GM12878 (cell line): Measurements from ENCODE around the gene ATXN1. TPM values are rescaled to one million over a fixed set of nuclear protein-coding genes. Genes with fewer than 3 reads are reported as not detected.

Experiments
- CBX3 ChIP-seq: fragments of 200-600 bp; sonication (generic); IDR thresholded peaks from 2 replicates; pipeline ENCODE4 v1.6.1; 2016; ENCODE audit warnings: low read depth, borderline replicate concordance
- CHD2 ChIP-seq: IDR thresholded peaks from 2 replicates; pipeline ENCODE4 v1.6.1; 2011; ENCODE audit warnings: low read depth, low read length, improper control_type of control experiment, borderline replicate concordance
- EGR1 ChIP-seq, 2 experiments: IDR thresholded peaks; 1 replicate in 1 of 2; 2 replicates in 1 of 2; pipeline ENCODE4 v1.6.1; 2011 to 2012; ENCODE audit warnings: low read depth in 2 of 2, low read length in 2 of 2, borderline replicate concordance in 1 of 2, mild to moderate bottlenecking in 1 of 2, moderate library complexity in 1 of 2
- FOXM1 ChIP-seq: IDR thresholded peaks from 2 replicates; pipeline ENCODE4 v1.6.1; 2012; ENCODE audit warnings: low read depth, mild to moderate bottlenecking, inconsistent platforms, low read length, moderate library complexity
- IKZF1 ChIP-seq: fragments of 450-650 bp; conservative IDR thresholded peaks from 2 replicates; pipeline ENCODE4 v1.6.1; 2017; ENCODE audit warnings: antibody characterized with exemption, mild to moderate bottlenecking
- KDM1A ChIP-seq: fragments of 200-600 bp; sonication (generic); IDR thresholded peaks from 2 replicates; pipeline ENCODE4 v1.6.1; 2016; ENCODE audit warnings: borderline replicate concordance
- NFXL1 ChIP-seq: fragments of 450-650 bp; IDR thresholded peaks from 2 replicates; pipeline ENCODE4 v1.6.1; 2017; ENCODE audit warnings: antibody characterized with exemption, mild to moderate bottlenecking, borderline replicate concordance
- NFYB ChIP-seq: IDR thresholded peaks from 2 replicates; pipeline ENCODE4 v1.6.1; 2011; ENCODE audit warnings: low read depth, mild to moderate bottlenecking, low read length, improper control_type of control experiment, moderate library complexity; ENCODE audit not compliant: insufficient read depth
- NR2C1 ChIP-seq: fragments of 450-650 bp; IDR thresholded peaks from 2 replicates; pipeline ENCODE4 v1.6.1; 2017; ENCODE audit warnings: antibody characterized with exemption, mild to moderate bottlenecking, moderate library complexity
- PML ChIP-seq: IDR thresholded peaks from 2 replicates; pipeline ENCODE4 v1.6.1; 2012; ENCODE audit warnings: low read length, inconsistent platforms
- POLR2A ChIP-seq: IDR thresholded peaks from 2 replicates; pipeline ENCODE4 v1.6.1; 2011; ENCODE audit warnings: low read depth, mild to moderate bottlenecking, low read length
- POU2F2 ChIP-seq: IDR thresholded peaks from 3 replicates; pipeline ENCODE4 v1.6.1; 2011; ENCODE audit warnings: low read depth, mild to moderate bottlenecking, low read length, borderline replicate concordance
- TAF1 ChIP-seq: IDR thresholded peaks from 2 replicates; pipeline ENCODE4 v1.6.1; 2011; ENCODE audit warnings: mild to moderate bottlenecking, low read depth, low read length, borderline replicate concordance
- WRNIP1 ChIP-seq: IDR thresholded peaks from 2 replicates; pipeline ENCODE4 v1.6.1; 2011; ENCODE audit warnings: low read depth, low read length, improper control_type of control experiment, borderline replicate concordance
- ZNF217 ChIP-seq: fragments of 450-650 bp; IDR thresholded peaks from 2 replicates; pipeline ENCODE4 v1.6.1; 2017; ENCODE audit warnings: antibody characterized with exemption, mild to moderate bottlenecking
- polyA plus RNA-seq, 11 experiments: library from polyadenylated mRNA; depleted of rRNA in 4 of 11; unstranded in 6 of 11; stranded (reverse) in 5 of 11; fragments of >200 nt; fragmentation: Nextera tagmentation in 4 of 11; fragmentation: Illumina TruSeq in 1 of 11; extraction: Ambion mirVana in 4 of 11; extraction: Trizol in 1 of 11; gene quantifications; 1 replicate in 1 of 11; 2 replicates in 10 of 11; pipeline versions ENCODE4 v1.2.1 to v1.2.3, GENCODE V29; 2011 to 2016; ENCODE audit warnings: inconsistent platforms in 2 of 11, missing spikeins in 2 of 11, low read depth in 1 of 11
- total RNA-seq, 4 experiments: library from RNA; depleted of rRNA in 3 of 4; stranded (reverse); fragments of >200 nt in 3 of 4; fragmentation: Illumina TruSeq in 1 of 4; extraction: Trizol in 1 of 4; gene quantifications; 2 replicates each; pipeline versions ENCODE4 v1.2.1 to v1.2.3, GENCODE V29; 2013 to 2021
- TF ChIP-seq, protein P1 (sequence below): IDR thresholded peaks from 2 replicates; pipeline ENCODE4 v1.6.1; 2012; ENCODE audit warnings: improper control_type of control experiment, low read depth, low read length; ENCODE audit not compliant: insufficient replicate concordance
- TF ChIP-seq, protein P2 (sequence below): fragments of 450-650 bp; conservative IDR thresholded peaks from 2 replicates; pipeline ENCODE4 v1.6.1; 2017; ENCODE audit warnings: mild to moderate bottlenecking, moderate library complexity
- TF ChIP-seq, protein P3 (sequence below): fragments of 450-650 bp; formaldehyde crosslinking; IDR thresholded peaks from 2 replicates; pipeline ENCODE4 v1.4.0; 2020; ENCODE audit warnings: mild to moderate bottlenecking, moderate library complexity
- TF ChIP-seq, protein P4 (sequence below): IDR thresholded peaks from 2 replicates; pipeline ENCODE4 v1.6.1; 2012; ENCODE audit warnings: low read depth, low read length, improper control_type of control experiment

ATXN1 gene
- total and polyA plus RNA-seq, 10 of the 15 experiments (the other 5 are each of a cell fraction or from before 2014, with no cell fraction given) = 12.2 to 51.2 (median 20.5) TPM

DNA sequence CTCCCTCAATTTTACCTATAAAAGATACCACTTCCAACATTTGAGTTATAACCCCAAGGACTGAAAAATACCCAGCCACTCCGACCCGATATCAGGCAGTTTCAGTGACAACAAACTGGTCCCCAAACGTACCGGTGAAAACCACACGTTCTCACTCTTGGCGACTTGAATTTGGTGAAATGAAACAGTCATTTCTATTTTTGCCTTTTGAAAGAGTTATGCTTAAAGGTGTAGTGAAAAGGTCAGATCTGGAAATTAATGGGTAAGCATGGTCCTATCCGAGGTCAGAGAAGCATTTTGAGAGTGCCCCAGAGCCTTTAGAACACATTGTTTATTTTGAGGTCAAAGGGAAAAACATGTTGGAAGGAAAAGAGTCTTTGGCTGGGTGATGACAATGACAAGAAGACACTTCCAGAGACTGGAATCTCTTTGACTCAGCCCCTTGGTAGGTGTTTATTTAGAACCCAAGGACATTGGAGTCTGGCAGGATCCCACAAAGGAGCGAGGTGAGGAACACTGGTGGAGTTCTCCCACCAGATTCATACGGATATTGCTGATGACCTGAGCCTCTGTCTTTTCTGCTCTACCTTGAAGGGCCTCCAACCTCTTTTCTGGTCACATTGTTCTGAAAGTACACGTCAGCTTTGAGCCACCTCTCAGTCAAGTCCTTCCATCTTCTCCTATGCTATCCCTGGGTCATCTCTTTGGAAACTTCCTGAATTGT, 287.9 kb downstream of the ATXN1 start (continued):
- TF ChIP-seq, protein P1, sequence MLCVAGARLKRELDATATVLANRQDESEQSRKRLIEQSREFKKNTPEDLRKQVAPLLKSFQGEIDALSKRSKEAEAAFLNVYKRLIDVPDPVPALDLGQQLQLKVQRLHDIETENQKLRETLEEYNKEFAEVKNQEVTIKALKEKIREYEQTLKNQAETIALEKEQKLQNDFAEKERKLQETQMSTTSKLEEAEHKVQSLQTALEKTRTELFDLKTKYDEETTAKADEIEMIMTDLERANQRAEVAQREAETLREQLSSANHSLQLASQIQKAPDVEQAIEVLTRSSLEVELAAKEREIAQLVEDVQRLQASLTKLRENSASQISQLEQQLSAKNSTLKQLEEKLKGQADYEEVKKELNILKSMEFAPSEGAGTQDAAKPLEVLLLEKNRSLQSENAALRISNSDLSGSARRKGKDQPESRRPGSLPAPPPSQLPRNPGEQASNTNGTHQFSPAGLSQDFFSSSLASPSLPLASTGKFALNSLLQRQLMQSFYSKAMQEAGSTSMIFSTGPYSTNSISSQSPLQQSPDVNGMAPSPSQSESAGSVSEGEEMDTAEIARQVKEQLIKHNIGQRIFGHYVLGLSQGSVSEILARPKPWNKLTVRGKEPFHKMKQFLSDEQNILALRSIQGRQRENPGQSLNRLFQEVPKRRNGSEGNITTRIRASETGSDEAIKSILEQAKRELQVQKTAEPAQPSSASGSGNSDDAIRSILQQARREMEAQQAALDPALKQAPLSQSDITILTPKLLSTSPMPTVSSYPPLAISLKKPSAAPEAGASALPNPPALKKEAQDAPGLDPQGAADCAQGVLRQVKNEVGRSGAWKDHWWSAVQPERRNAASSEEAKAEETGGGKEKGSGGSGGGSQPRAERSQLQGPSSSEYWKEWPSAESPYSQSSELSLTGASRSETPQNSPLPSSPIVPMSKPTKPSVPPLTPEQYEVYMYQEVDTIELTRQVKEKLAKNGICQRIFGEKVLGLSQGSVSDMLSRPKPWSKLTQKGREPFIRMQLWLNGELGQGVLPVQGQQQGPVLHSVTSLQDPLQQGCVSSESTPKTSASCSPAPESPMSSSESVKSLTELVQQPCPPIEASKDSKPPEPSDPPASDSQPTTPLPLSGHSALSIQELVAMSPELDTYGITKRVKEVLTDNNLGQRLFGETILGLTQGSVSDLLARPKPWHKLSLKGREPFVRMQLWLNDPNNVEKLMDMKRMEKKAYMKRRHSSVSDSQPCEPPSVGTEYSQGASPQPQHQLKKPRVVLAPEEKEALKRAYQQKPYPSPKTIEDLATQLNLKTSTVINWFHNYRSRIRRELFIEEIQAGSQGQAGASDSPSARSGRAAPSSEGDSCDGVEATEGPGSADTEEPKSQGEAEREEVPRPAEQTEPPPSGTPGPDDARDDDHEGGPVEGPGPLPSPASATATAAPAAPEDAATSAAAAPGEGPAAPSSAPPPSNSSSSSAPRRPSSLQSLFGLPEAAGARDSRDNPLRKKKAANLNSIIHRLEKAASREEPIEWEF = peak; percentile 53
- TF ChIP-seq, protein P2, sequence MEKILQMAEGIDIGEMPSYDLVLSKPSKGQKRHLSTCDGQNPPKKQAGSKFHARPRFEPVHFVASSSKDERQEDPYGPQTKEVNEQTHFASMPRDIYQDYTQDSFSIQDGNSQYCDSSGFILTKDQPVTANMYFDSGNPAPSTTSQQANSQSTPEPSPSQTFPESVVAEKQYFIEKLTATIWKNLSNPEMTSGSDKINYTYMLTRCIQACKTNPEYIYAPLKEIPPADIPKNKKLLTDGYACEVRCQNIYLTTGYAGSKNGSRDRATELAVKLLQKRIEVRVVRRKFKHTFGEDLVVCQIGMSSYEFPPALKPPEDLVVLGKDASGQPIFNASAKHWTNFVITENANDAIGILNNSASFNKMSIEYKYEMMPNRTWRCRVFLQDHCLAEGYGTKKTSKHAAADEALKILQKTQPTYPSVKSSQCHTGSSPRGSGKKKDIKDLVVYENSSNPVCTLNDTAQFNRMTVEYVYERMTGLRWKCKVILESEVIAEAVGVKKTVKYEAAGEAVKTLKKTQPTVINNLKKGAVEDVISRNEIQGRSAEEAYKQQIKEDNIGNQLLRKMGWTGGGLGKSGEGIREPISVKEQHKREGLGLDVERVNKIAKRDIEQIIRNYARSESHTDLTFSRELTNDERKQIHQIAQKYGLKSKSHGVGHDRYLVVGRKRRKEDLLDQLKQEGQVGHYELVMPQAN = no peak; the same call in 1 of the 2 replicates
- TF ChIP-seq NR2C1 (peak; percentile 64), EGR1 (IDR thresholded peaks at IDR 0.05; ENCODE audit: borderline replicate concordance in 1 of 2, low read depth in 2 of 2, low read length in 2 of 2) (no peak), TAF1 (no peak), POU2F2 (peak; percentile 82; the same call in 2 of the 3 replicates), NFXL1 (no peak), CBX3 (no peak), NFYB (0 out of 2 replicates have a peak, but pooled peaks have one; percentile 17), IKZF1 (peak; percentile 80), WRNIP1 (no peak; the same call in 1 of the 2 replicates), ZNF217 (no peak), FOXM1 (peak; percentile 97; the same call in 1 of the 2 replicates), KDM1A (no peak), CHD2 (peak; percentile 86), POLR2A (no peak), PML (peak; percentile 17; the same call in 1 of the 2 replicates)
- TF ChIP-seq, protein P3, sequence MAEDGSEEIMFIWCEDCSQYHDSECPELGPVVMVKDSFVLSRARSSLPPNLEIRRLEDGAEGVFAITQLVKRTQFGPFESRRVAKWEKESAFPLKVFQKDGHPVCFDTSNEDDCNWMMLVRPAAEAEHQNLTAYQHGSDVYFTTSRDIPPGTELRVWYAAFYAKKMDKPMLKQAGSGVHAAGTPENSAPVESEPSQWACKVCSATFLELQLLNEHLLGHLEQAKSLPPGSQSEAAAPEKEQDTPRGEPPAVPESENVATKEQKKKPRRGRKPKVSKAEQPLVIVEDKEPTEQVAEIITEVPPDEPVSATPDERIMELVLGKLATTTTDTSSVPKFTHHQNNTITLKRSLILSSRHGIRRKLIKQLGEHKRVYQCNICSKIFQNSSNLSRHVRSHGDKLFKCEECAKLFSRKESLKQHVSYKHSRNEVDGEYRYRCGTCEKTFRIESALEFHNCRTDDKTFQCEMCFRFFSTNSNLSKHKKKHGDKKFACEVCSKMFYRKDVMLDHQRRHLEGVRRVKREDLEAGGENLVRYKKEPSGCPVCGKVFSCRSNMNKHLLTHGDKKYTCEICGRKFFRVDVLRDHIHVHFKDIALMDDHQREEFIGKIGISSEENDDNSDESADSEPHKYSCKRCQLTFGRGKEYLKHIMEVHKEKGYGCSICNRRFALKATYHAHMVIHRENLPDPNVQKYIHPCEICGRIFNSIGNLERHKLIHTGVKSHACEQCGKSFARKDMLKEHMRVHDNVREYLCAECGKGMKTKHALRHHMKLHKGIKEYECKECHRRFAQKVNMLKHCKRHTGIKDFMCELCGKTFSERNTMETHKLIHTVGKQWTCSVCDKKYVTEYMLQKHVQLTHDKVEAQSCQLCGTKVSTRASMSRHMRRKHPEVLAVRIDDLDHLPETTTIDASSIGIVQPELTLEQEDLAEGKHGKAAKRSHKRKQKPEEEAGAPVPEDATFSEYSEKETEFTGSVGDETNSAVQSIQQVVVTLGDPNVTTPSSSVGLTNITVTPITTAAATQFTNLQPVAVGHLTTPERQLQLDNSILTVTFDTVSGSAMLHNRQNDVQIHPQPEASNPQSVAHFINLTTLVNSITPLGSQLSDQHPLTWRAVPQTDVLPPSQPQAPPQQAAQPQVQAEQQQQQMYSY (CRISPR knock-in tag) = no peak
- TF ChIP-seq, protein P4, sequence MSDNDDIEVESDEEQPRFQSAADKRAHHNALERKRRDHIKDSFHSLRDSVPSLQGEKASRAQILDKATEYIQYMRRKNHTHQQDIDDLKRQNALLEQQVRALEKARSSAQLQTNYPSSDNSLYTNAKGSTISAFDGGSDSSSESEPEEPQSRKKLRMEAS = 0 out of 2 replicates have a peak, but pooled peaks have one; percentile 13
